Thyroid gland (tissue), 4 donors: ENCODE measurements around the gene KIRREL1. TPM values are rescaled to one million over a fixed set of nuclear protein-coding genes. Genes with fewer than 3 reads are reported as not detected.

ENCODE experiments used
- DNase-seq, 2 donors: peaks; one replicate each; pipeline ENCODE4 v3.0.0-alpha.2; 2019
- H3K27ac ChIP-seq, 3 donors: fragments of 200-600 bp; sonication (generic); 1 replicate in 2 of 3; 2 replicates in 1 of 3; pipeline ENCODE4 v1.5.1; 2016 to 2019; ENCODE audit warnings: mild to moderate bottlenecking in 1 of 3, moderate library complexity in 1 of 3
- H3K27me3 ChIP-seq: fragments of 200-600 bp; sonication (generic); one replicate; pipeline ENCODE4 v1.5.1; 2019
- H3K36me3 ChIP-seq, 2 donors: fragments of 200-600 bp; sonication (generic); one replicate each; pipeline ENCODE4 v1.5.1; 2016 to 2019
- H3K4me1 ChIP-seq, 2 donors: fragments of 200-600 bp; sonication (generic); one replicate each; pipeline ENCODE4 v1.5.1; 2017 to 2019
- H3K4me3 ChIP-seq, 3 donors: fragments of 200-600 bp; sonication (generic); replicated peaks in 1 of 3; 1 replicate in 2 of 3; 2 replicates in 1 of 3; pipeline ENCODE4 v1.5.1; 2016; ENCODE audit warnings: mild to moderate bottlenecking in 1 of 3
- H3K9me3 ChIP-seq: fragments of 200-600 bp; sonication (generic); one replicate; pipeline ENCODE4 v1.5.1; 2017
- POLR2A ChIP-seq, 2 donors: fragments of 450-650 bp; IDR thresholded peaks; one replicate each; pipeline ENCODE4 v1.6.1; 2017; ENCODE audit warnings: antibody characterized with exemption in 2 of 2, mild to moderate bottlenecking in 2 of 2, moderate library complexity in 1 of 2
- WGBS, 2 donors: methylation state at CpG; one replicate each; pipeline ENCODE4 v1.1.5; 2017; 5-methylcytosine and 5-hydroxymethylcytosine counted together
- intact Hi-C: fragments of 100-400 bp; cut with DNase I; formaldehyde crosslinking; loops from one replicate; pipeline ENCODE4 v1.15.1; 2023
- total RNA-seq, 4 donors: library from RNA; depleted of rRNA; stranded (reverse); fragments of >200 nt; gene quantifications; one replicate each; pipeline ENCODE4 v1.2.3, GENCODE V29; 2016
- TF ChIP-seq, protein P1 (sequence below), 6 experiments: fragments of 200-600 bp in 3 of 6; fragments of 450-650 bp in 3 of 6; sonication (generic) in 3 of 6; IDR thresholded peaks; one replicate each; pipeline ENCODE4 v1.5.1; 2016 to 2019; ENCODE audit warnings: antibody characterized with exemption in 6 of 6, mild to moderate bottlenecking in 2 of 6, inconsistent platforms in 1 of 6, moderate library complexity in 1 of 6

KIRREL1 gene
- total RNA-seq, 4 donors from 2014 or later = 22.7 to 27.5 (median 24.1) TPM

DNA sequence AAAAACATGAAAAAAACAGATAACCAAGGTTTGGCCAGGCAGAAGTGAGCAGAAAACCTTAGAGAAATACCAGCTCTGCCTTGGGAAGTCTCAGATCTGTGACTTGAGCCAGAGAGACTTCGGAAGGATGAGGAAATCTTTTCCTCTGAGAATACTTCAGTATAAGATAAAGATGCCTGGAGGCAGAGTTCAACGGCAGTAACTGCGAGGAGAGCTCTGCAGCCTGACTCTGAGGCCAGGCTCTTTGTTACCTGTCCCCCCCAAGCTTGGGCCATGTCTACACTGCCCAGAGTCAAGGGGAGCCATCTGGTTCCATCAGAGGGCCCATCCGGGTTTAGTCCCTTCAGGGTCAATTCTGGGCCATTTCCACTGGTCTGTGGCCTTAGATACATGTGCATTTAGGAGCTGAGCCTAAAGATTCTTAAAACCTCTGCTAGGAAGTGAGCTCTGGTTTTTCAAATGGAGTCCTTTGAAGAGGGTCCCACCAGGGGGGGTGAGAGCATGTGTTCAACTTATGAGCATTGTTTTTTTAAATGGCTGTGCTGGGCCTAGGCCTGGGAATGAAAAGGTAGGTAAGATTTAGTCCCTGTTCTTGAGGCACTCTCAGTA lies 8.7 kb downstream of the KIRREL1 start:
- Histone ChIP-seq H3K36me3 (no peaks in the 10 kb centered on the region), H3K27ac (peak overlapping the region; percentile 73 to 85 (median 80)), H3K27me3 (no peaks in the 10 kb centered on the region), H3K4me3 (no peak overlapping the region), H3K4me1 (peaks cover 39 to 61% of the 10 kb centered on the region in 2 donors), H3K9me3 (no peaks in the 10 kb centered on the region)
- WGBS, 2 donors = 59 to 71% methylated on average over 4 of the region's 4 CpGs
- TF ChIP-seq, protein P1, sequence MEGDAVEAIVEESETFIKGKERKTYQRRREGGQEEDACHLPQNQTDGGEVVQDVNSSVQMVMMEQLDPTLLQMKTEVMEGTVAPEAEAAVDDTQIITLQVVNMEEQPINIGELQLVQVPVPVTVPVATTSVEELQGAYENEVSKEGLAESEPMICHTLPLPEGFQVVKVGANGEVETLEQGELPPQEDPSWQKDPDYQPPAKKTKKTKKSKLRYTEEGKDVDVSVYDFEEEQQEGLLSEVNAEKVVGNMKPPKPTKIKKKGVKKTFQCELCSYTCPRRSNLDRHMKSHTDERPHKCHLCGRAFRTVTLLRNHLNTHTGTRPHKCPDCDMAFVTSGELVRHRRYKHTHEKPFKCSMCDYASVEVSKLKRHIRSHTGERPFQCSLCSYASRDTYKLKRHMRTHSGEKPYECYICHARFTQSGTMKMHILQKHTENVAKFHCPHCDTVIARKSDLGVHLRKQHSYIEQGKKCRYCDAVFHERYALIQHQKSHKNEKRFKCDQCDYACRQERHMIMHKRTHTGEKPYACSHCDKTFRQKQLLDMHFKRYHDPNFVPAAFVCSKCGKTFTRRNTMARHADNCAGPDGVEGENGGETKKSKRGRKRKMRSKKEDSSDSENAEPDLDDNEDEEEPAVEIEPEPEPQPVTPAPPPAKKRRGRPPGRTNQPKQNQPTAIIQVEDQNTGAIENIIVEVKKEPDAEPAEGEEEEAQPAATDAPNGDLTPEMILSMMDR (IDR thresholded peaks at IDR 0.05) = no peak
- TF ChIP-seq POLR2A (IDR thresholded peaks at IDR 0.05) = no peak
- intact Hi-C loops = no loop called here
- DNase-seq = no peak

DNA sequence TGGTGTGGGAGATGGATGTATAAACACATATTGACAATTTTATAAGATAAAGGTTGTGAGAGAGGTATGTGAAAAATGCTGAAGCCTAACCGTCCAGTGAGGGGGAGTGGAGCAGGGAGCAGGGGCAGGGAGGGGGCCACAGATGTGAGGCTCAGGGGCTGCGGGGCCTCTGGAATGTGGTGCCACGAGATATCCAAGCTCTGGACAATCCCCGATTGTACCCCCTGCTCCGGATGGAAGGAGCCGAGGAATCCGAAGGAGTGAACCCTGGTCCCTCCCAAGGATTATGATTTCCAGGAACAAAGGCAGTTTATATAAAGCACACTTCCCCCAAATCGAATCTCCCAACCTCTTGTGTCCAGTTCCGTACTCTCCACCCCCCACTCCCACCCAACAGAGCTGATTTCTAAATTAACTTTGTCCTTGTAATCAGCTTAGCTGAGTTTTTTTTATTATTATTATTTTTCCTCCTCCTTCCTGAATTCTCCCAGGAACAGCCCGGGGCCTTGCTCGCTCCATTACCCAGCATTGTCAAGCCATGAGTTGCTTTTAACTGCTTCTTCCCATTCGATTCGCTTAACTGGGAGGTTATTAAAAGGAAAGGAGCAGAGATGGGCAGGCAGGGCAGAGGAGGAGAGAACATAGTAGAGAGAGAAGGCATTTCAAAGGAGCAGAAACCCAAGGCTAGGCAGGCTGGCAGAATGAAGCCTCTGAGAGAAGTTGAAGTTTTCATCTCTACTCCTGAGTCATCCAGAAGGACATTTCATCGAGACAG lies 9.4 kb downstream of the KIRREL1 start:
- H3K27me3 ChIP-seq = no peaks in the 10 kb centered on the region
- 28 to 30% methylated on average over 14 of the region's 14 CpGs for WGBS, 2 donors
- intact Hi-C loops = no loop called here
- no peaks in the 10 kb centered on the region for H3K36me3 ChIP-seq
- no peak for TF ChIP-seq POLR2A (IDR thresholded peaks at IDR 0.05)
- TF ChIP-seq, protein P1 (IDR thresholded peaks at IDR 0.05) = no peak
- H3K4me3 ChIP-seq = no peak overlapping the region
- peaks cover 37 to 64% of the 10 kb centered on the region in 2 donors for H3K4me1 ChIP-seq
- DNase-seq = peak; percentile 40 to 45
- H3K27ac ChIP-seq = peak overlapping the region; percentile 73 to 85 (median 80)
- no peaks in the 10 kb centered on the region for H3K9me3 ChIP-seq

DNA sequence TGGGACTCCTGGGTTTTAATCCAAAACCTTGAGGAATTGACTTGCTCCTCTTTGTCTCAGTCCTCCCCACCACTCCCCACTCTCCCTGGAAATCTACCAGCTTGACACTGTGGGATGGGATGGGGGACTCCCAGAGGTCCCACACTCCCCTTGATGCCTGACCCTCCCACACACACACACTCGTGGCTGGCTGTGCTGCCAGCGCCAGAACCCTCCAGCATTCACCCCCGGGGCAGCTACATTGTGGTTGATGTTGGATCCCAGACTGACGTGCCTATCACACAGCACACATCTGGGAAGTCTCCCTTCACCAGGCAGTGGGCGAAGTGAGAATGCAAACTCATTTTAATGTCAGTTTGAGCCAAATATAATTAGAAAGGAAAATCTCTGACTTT lies 10.0 kb downstream of the KIRREL1 start:
- no peak for DNase-seq

DNA sequence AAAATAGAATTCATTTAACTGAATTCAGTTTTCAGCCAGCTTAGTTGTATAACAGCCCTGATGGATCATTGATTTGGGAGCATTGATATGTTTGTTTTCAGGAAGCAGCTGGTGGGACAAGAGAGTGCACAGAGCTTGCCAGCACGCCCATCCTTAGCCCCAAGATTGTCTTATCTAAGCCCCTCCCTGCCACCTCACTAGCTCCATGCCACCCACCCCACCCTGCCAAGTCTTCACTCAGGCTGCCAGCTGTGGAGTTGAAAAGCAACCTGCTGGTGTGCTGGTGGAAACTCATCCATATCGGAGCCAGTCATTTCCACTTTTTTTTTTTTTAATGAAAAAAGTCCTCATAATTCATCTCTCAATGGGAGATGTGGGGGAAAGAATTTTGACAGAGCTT lies 11.8 kb downstream of the KIRREL1 start:
- 76 to 81% methylated on average over 2 of the region's 2 CpGs for WGBS, 2 donors
- no peak for DNase-seq
- Histone ChIP-seq H3K4me1 (peaks cover 47 to 74% of the 10 kb centered on the region in 2 donors), H3K4me3 (no peak overlapping the region), H3K27me3 (no peaks in the 10 kb centered on the region), H3K36me3 (no peaks in the 10 kb centered on the region), H3K9me3 (no peaks in the 10 kb centered on the region), H3K27ac (peak overlapping the region in 1 of 3 donors; percentile 27)
- intact Hi-C loops = no loop called here
- TF ChIP-seq, protein P1 (IDR thresholded peaks at IDR 0.05) = no peak

More for the DNA sequence above, 10.0 kb downstream of the KIRREL1 start:
- H3K27ac ChIP-seq = peak overlapping the region; percentile 73 to 85 (median 80)
- H3K9me3 ChIP-seq = no peaks in the 10 kb centered on the region
- peaks cover 37 to 64% of the 10 kb centered on the region in 2 donors for H3K4me1 ChIP-seq
- no peak for TF ChIP-seq POLR2A (IDR thresholded peaks at IDR 0.05)
- TF ChIP-seq, protein P1 (IDR thresholded peaks at IDR 0.05) = no peak
- H3K27me3 ChIP-seq = no peaks in the 10 kb centered on the region
- intact Hi-C loops = no loop called here
- H3K4me3 ChIP-seq = no peak overlapping the region
- no peaks in the 10 kb centered on the region for H3K36me3 ChIP-seq
- WGBS, 2 donors = 32 to 51% methylated on average over 5 of the region's 5 CpGs

DNA sequence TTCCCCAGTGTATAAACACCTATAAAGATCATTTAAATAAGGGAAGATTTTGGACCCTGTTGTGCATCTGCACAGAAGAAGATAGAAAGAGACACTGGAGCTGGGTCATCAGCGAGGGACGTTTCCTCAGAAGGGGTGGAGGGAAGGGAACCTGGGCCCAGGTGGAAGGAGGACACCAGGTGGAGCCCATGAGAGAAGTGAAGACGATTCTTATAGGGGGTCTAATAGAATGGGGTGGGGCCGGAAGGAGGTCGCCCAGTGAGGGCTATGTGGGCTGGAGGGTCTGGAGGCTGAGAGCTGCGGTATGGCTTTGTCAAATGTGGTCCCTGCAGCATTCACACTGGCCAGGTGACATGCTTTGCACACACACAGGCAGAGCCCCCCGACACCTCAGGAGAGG lies 13.7 kb downstream of the KIRREL1 start:
- DNase-seq = no peak
- H3K4me1 ChIP-seq = peaks cover 55 to 82% of the 10 kb centered on the region in 2 donors
- no peaks in the 10 kb centered on the region for H3K27me3 ChIP-seq
- WGBS, 2 donors = 80 to 86% methylated on average over 7 of the region's 7 CpGs
- no peak for TF ChIP-seq POLR2A (IDR thresholded peaks at IDR 0.05)
- TF ChIP-seq, protein P1 (IDR thresholded peaks at IDR 0.05) = no peak
- H3K9me3 ChIP-seq = no peaks in the 10 kb centered on the region
- no peak overlapping the region for H3K4me3 ChIP-seq
- H3K27ac ChIP-seq = peak overlapping the region in 1 of 3 donors; percentile 91
- intact Hi-C loops = no loop called here
- no peaks in the 10 kb centered on the region for H3K36me3 ChIP-seq
